ENCODE results near the gene APELA. TPM values are rescaled to one million over a fixed set of nuclear protein-coding genes. Genes with fewer than 3 reads are reported as not detected.

The APELA gene
- total RNA-seq, 1 experiment from 2014 or later: not detected

GRCh38 chr4:164866817-164867490, 10.0 kb upstream of the APELA start:
- Histone ChIP-seq H3K9me3 (ENCODE audit: control insufficient read depth, insufficient read depth, low read depth, low read length) (no peaks in the 10 kb centered on the region), H3K27ac (ENCODE audit: low read length) (no peak overlapping the region), H3K4me3 (ENCODE audit: low read depth in 2 of 2, low read length in 2 of 2) (no peak overlapping the region), H3K36me3 (ENCODE audit: control insufficient read depth, insufficient read depth, low read length) (no peaks in the 10 kb centered on the region), H3K27me3 (ENCODE audit: control insufficient read depth, insufficient read depth, low read length) (no peaks in the 10 kb centered on the region), H3K4me1 (ENCODE audit: control insufficient read depth, insufficient read depth, low read length) (no peaks in the 10 kb centered on the region)
- ChIA-PET CTCF (no interaction called here), POLR2A (no interaction called here)
- no peak for TF ChIP-seq TCF7L2 (IDR thresholded peaks at IDR 0.05; ENCODE audit: low read depth, low read length)
- no peak for TF ChIP-seq REST (IDR thresholded peaks at IDR 0.05; ENCODE audit: insufficient read depth in 1 of 2, low read depth in 2 of 2, low read length in 1 of 2)
- TF ChIP-seq SIN3A (IDR thresholded peaks at IDR 0.05; ENCODE audit: borderline replicate concordance, insufficient read depth, low read depth, low read length): no peak
- TF ChIP-seq POLR2AphosphoS5 (IDR thresholded peaks at IDR 0.05; ENCODE audit: low read depth, low read length): no peak
- TF ChIP-seq CTCF (IDR thresholded peaks at IDR 0.05): no peak
- intact Hi-C loops (cut with micrococcal nuclease; ENCODE audit: unreplicated experiment): no loop called here
- DNase-seq (ENCODE audit: low read depth, low spot score) (no peak), ATAC-seq (no peak)
- in situ Hi-C loops (cut with HindIII; ENCODE audit: low pct_unique_long_range_greater_than_20kb, low sequenced_read_pairs): no loop called here
- BruUV-seq (replicated peaks): no TSS peak

- Histone ChIP-seq H3K27me3 (ENCODE audit: control insufficient read depth, insufficient read depth, low read length) (no peaks in the 10 kb centered on the region), H3K4me1 (ENCODE audit: control insufficient read depth, insufficient read depth, low read length) (no peaks in the 10 kb centered on the region), H3K36me3 (ENCODE audit: control insufficient read depth, insufficient read depth, low read length) (no peaks in the 10 kb centered on the region), H3K9me3 (ENCODE audit: control insufficient read depth, insufficient read depth, low read depth, low read length) (no peaks in the 10 kb centered on the region), H3K4me3 (ENCODE audit: low read depth in 2 of 2, low read length in 2 of 2) (no peak overlapping the region), H3K27ac (ENCODE audit: low read length) (no peak overlapping the region)
- in situ Hi-C loops (cut with HindIII; ENCODE audit: low pct_unique_long_range_greater_than_20kb, low sequenced_read_pairs): no loop called here
- CTCF ChIA-PET: no interaction called here
- POLR2A ChIA-PET: no interaction called here
- TF ChIP-seq CTCF (IDR thresholded peaks at IDR 0.05) (no peak), SIN3A (IDR thresholded peaks at IDR 0.05; ENCODE audit: borderline replicate concordance, insufficient read depth, low read depth, low read length) (no peak), REST (IDR thresholded peaks at IDR 0.05; ENCODE audit: insufficient read depth in 1 of 2, low read depth in 2 of 2, low read length in 1 of 2) (no peak), POLR2AphosphoS5 (IDR thresholded peaks at IDR 0.05; ENCODE audit: low read depth, low read length) (no peak), TCF7L2 (IDR thresholded peaks at IDR 0.05; ENCODE audit: low read depth, low read length) (no peak)
- ATAC-seq (no peak), DNase-seq (ENCODE audit: low read depth, low spot score) (no peak)
- intact Hi-C loops (cut with micrococcal nuclease; ENCODE audit: unreplicated experiment): no loop called here
- no TSS peak for BruUV-seq (replicated peaks)
Observed at GRCh38 chr4:164871673-164872072, 5.3 kb upstream of the APELA start.
